CD4-positive, alpha-beta T cell (primary cell): ENCODE results near the gene TNIK. TPM values are rescaled to one million over a fixed set of nuclear protein-coding genes. Genes with fewer than 3 reads are reported as not detected.
A peak's percentile ranks its signal among the peaks of the same experiment; 100 is the strongest.

ENCODE experiments used
- ATAC-seq: fragments of 200-7000 bp; cut with Tn5 transposase; one replicate; pipeline ENCODE4 v1.10.0; 2022; ENCODE audit warnings: mild to moderate bottlenecking; ENCODE audit not compliant: poor library complexity
- CTCF ChIA-PET: fragments of 350-600 bp; sonication (Branson Sonifier 250); formaldehyde crosslinking; loops from one replicate; lab custom pipeline; 2021; ENCODE audit warnings: antibody characterized with exemption, inconsistent platforms; lab: Charles Lee
- POLR2A ChIA-PET: fragments of 350-600 bp; sonication (Branson Sonifier 250); formaldehyde crosslinking; loops from one replicate; lab custom pipeline; 2021; ENCODE audit warnings: antibody characterized with exemption, inconsistent platforms; lab: Charles Lee
- DNase-seq, 14 experiments: peaks; one replicate each; pipeline ENCODE4 v3.0.0-alpha.2; 2013 to 2020; ENCODE audit warnings: mixed read lengths in 2 of 14
- H3K27ac ChIP-seq, 2 donors: one replicate each; pipeline versions ENCODE4 v1.5.1 to v1.7.0; 2013; ENCODE audit warnings: low read length in 2 of 2, low read depth in 1 of 2, mild to moderate bottlenecking in 1 of 2
- H3K27me3 ChIP-seq, 2 experiments: 1 replicate in 1 of 2; 2 replicates in 1 of 2; pipeline versions ENCODE4 v1.6.1 to v1.7.0; 2013; ENCODE audit warnings: low read length in 2 of 2, control low read depth in 1 of 2, mild to moderate bottlenecking in 1 of 2, moderate library complexity in 1 of 2; ENCODE audit not compliant: insufficient read depth in 2 of 2, control insufficient read depth in 1 of 2
- H3K36me3 ChIP-seq: one replicate; pipeline ENCODE4 v1.6.1; 2013; ENCODE audit warnings: low read length, control low read depth; ENCODE audit not compliant: insufficient read depth
- H3K4me1 ChIP-seq: one replicate; pipeline ENCODE4 v1.6.1; 2013; ENCODE audit warnings: low read length, control low read depth; ENCODE audit not compliant: insufficient read depth
- H3K4me3 ChIP-seq: one replicate; pipeline ENCODE4 v1.5.1; 2013; ENCODE audit warnings: mild to moderate bottlenecking, low read length, moderate library complexity
- H3K9me3 ChIP-seq, 2 experiments: 1 replicate in 1 of 2; 2 replicates in 1 of 2; pipeline versions ENCODE4 v1.6.1 to v1.7.0; 2013; ENCODE audit warnings: low read length in 2 of 2, mild to moderate bottlenecking in 2 of 2, control low read depth in 1 of 2, moderate library complexity in 1 of 2; ENCODE audit not compliant: control insufficient read depth in 1 of 2, insufficient read depth in 1 of 2
- H3K27ac Mint-ChIP-seq: one replicate; pipeline ENCODE4 v1.8.0; 2020; ENCODE audit warnings: mixed read lengths
- H3K27me3 Mint-ChIP-seq: one replicate; pipeline ENCODE4 v1.8.0; 2021; ENCODE audit warnings: mixed read lengths
- H3K36me3 Mint-ChIP-seq: one replicate; pipeline ENCODE4 v1.8.0; 2021; ENCODE audit warnings: low read depth, mixed read lengths
- H3K4me1 Mint-ChIP-seq: one replicate; pipeline ENCODE4 v1.8.0; 2021; ENCODE audit warnings: low read depth, mixed read lengths
- H3K4me3 Mint-ChIP-seq: one replicate; pipeline ENCODE4 v1.8.0; 2020; ENCODE audit warnings: mild to moderate bottlenecking, mixed read lengths
- H3K9me3 Mint-ChIP-seq: one replicate; pipeline ENCODE4 v1.8.0; 2020; ENCODE audit warnings: mixed read lengths
- intact Hi-C, 2 experiments: fragments of 100-400 bp; cut with DNase I in 1 of 2; cut with micrococcal nuclease in 1 of 2; formaldehyde crosslinking; loops; one replicate each; pipeline versions ENCODE4 v1.15.1 to v1.9.0; 2023 to 2025; cut with DNase I, micrococcal nuclease
- total RNA-seq, 174 experiments: library from RNA in 2 of 174; stranded (reverse) in 2 of 174; gene quantifications; one replicate each; pipeline ENCODE4 v1.2.3 and lab custom pipeline; 2021 to 2026
- TF ChIP-seq, protein P1 (sequence below): fragments of 200-600 bp; IDR thresholded peaks from one replicate; pipeline ENCODE4 v1.8.0; 2022; ENCODE audit warnings: antibody characterized with exemption, mild to moderate bottlenecking

TNIK gene
- total RNA-seq, 2 experiments from 2014 or later, result 71.0 to 78.3 TPM

DNA sequence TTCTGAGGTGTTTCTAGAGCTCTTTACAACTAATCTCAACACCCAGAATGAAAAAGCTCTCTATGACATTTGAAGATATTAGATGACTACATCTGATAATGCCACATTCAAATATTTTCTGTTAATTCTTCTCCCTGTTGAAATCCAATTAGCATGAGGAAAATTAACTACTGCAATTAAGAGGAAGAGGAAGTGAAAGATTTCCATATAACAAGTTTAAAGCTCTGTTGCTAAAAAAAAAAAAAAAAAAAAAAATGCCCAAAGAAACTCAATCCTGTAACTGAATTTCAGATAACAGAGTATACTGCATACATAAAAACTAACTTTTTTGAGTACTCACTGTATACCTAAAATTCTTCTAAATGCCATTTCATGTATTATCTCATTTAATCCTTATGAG lies 109.8 kb downstream of the TNIK start:
- no peaks in the 10 kb centered on the region for H3K27me3 Mint-ChIP-seq

DNA sequence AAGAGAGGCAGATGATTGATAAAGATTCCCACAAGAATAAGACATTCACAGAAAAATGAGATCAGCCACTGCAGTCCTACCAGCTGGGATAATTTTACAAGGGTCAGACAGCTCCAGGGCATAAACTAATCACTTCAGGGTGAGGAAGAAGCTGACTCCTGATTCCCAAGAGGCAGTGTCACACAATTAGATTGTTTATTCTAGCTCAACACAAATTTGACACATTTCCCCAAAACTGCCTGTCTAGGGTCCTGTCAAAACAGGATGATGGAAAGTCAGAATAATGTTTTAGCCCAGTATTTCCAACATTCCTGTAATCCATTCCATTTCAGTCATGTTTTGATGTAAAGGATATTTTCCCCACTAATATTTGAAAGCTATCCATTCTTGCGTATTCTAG lies 110.8 kb downstream of the TNIK start:
- POLR2A ChIA-PET, result interaction anchor here (0.5 kb wide), 1 partner anchor 14 kb away, joined by 3 read pairs; no protein-coding TSS in a partner anchor
- no peak overlapping the region for H3K27ac Mint-ChIP-seq
- H3K9me3 ChIP-seq, result no peaks in the 10 kb centered on the region
- H3K36me3 ChIP-seq, result peaks cover 16% of the 10 kb centered on the region
- DNase-seq, result no peak
- peaks cover 5% of the 10 kb centered on the region for H3K4me1 ChIP-seq
- TF ChIP-seq, protein P1, sequence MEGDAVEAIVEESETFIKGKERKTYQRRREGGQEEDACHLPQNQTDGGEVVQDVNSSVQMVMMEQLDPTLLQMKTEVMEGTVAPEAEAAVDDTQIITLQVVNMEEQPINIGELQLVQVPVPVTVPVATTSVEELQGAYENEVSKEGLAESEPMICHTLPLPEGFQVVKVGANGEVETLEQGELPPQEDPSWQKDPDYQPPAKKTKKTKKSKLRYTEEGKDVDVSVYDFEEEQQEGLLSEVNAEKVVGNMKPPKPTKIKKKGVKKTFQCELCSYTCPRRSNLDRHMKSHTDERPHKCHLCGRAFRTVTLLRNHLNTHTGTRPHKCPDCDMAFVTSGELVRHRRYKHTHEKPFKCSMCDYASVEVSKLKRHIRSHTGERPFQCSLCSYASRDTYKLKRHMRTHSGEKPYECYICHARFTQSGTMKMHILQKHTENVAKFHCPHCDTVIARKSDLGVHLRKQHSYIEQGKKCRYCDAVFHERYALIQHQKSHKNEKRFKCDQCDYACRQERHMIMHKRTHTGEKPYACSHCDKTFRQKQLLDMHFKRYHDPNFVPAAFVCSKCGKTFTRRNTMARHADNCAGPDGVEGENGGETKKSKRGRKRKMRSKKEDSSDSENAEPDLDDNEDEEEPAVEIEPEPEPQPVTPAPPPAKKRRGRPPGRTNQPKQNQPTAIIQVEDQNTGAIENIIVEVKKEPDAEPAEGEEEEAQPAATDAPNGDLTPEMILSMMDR, result no peak
- H3K9me3 Mint-ChIP-seq, result no peaks in the 10 kb centered on the region
- H3K27me3 Mint-ChIP-seq, result no peaks in the 10 kb centered on the region
- intact Hi-C loops, result no loop called here
- ATAC-seq, result no peak
- H3K27me3 ChIP-seq, result no peaks in the 10 kb centered on the region
- peaks cover 88% of the 10 kb centered on the region for H3K4me1 Mint-ChIP-seq
- H3K36me3 Mint-ChIP-seq, result peaks cover 28% of the 10 kb centered on the region
- H3K4me3 Mint-ChIP-seq, result no peak overlapping the region
- H3K4me3 ChIP-seq, result no peak overlapping the region
- no peak overlapping the region for H3K27ac ChIP-seq
- CTCF ChIA-PET, result interaction anchor here (0.6 kb wide), 1 partner anchor 8 kb away, joined by 4 read pairs; no protein-coding TSS in a partner anchor

More for the DNA sequence above, 109.8 kb downstream of the TNIK start:
- Histone ChIP-seq H3K36me3 (peaks cover 13% of the 10 kb centered on the region), H3K4me1 (peaks cover 5% of the 10 kb centered on the region), H3K4me3 (no peak overlapping the region), H3K27me3 (no peaks in the 10 kb centered on the region), H3K9me3 (no peaks in the 10 kb centered on the region), H3K27ac (no peak overlapping the region)
- Mint-ChIP-seq H3K27ac (no peak overlapping the region), H3K4me1 (peaks cover 89% of the 10 kb centered on the region), H3K9me3 (no peaks in the 10 kb centered on the region), H3K36me3 (peaks cover 19% of the 10 kb centered on the region), H3K4me3 (no peak overlapping the region)
- CTCF ChIA-PET, result interaction anchor here (0.6 to 1.3 kb wide), 3 partner anchors 15 to 120 kb away, joined by 3 to 7 read pairs (median 4); partner anchors contain the start of gene TNIK
- TF ChIP-seq, protein P1, result no peak
- POLR2A ChIA-PET, result no interaction called here
- ATAC-seq, result no peak
- DNase-seq, result no peak
- intact Hi-C loops, result no loop called here

DNA sequence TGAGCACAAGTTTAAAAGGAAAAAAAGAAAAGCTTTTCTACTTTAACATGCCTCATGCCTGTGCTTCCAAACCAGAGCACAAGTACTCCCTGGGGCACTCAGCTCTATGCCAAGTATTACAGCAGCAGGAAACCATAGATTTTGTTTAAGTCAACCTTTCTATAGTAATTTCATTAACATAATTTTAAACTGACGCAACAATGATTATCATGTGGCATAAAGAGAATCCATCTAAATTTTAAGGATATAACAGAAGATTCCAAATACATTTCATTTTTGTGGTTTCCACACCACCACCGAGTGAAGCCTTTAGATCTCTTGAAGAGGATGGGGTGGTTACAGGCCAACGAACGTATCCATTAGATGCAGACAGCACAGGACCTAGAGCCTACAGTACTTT lies 112.1 kb downstream of the TNIK start:
- Histone ChIP-seq H3K27me3 (no peaks in the 10 kb centered on the region), H3K9me3 (no peaks in the 10 kb centered on the region), H3K4me3 (no peak overlapping the region), H3K4me1 (peaks cover 5% of the 10 kb centered on the region), H3K27ac (no peak overlapping the region), H3K36me3 (peaks cover 16% of the 10 kb centered on the region)
- Mint-ChIP-seq H3K9me3 (no peaks in the 10 kb centered on the region), H3K36me3 (peaks cover 41% of the 10 kb centered on the region), H3K27ac (peak overlapping the region; percentile 35), H3K4me1 (peaks cover 77% of the 10 kb centered on the region), H3K4me3 (no peak overlapping the region), H3K27me3 (no peaks in the 10 kb centered on the region)
- ATAC-seq (no peak), DNase-seq (no peak)
- POLR2A ChIA-PET, result interaction anchor here (1.6 kb wide), 1 partner anchor 112 kb away, joined by 4 read pairs; the partner anchor contains the start of gene TNIK
- TF ChIP-seq, protein P1, result no peak
- CTCF ChIA-PET, result no interaction called here
- intact Hi-C loops, result no loop called here
